ENCODE results near the gene BPIFB2.

- TF ChIP-seq POLR2A (IDR thresholded peaks at IDR 0.05; ENCODE audit: low read depth, low read length) (no peak), POLR2AphosphoS5 (IDR thresholded peaks at IDR 0.05; ENCODE audit: low read depth, low read length) (no peak), TAF1 (IDR thresholded peaks at IDR 0.05; ENCODE audit: low read depth, low read length) (no peak), POU2F2 (IDR thresholded peaks at IDR 0.05; ENCODE audit: low read depth, low read length) (no peak)
Measured at GRCh38 chr20:33034115-33034514, 26.6 kb downstream of the BPIFB2 start.
